ENCODE measurements around the gene MOB2.

DNA sequence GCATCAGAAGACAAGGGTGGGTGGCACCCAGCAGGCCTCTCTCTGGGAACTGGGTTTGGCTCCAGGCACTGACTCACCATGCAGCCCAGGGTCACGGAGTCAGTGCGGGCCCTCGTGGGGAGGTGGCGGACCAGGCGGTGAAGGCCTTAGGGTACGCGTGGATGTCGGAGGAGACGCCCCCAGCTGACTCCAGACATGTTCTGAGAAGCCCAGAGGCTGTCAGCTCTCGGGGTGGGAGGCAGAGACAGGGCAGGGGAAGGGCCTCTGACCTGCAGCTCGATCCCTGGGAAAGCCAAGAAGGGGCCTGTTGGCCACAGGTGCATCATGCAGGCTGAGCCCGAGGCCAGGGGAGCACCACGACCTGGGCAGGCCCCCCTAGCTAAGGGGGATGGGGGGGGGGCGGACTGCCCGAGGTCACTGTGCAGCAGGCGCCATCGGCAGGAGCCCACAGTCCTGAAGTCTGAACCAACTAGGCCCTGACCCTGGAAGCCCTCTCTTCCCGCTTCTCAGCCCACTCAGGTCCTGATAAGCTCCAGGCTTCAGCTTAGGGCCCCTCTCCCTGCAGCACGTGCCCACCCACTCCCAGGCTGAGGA, 18.0 kb downstream of the MOB2 start:
- TF ChIP-seq ATF3 (IDR thresholded peaks at IDR 0.05) (no peak), CTCF (IDR thresholded peaks at IDR 0.05; ENCODE audit: low read depth, low read length, missing input control) (no peak), JUND (IDR thresholded peaks at IDR 0.05) (no peak), GABPA (IDR thresholded peaks at IDR 0.05 in 1 of 2, conservative IDR thresholded peaks at IDR 0.05 in 1 of 2) (no peak), ZBTB33 (IDR thresholded peaks at IDR 0.05) (no peak), HNF4A (conservative IDR thresholded peaks at IDR 0.05) (no peak), FOXA1 (IDR thresholded peaks at IDR 0.05) (no peak), TAF1 (conservative IDR thresholded peaks at IDR 0.05) (no peak), MAX (IDR thresholded peaks at IDR 0.05) (no peak), YY1 (IDR thresholded peaks at IDR 0.05) (no peak)
- TF ChIP-seq, protein P1, sequence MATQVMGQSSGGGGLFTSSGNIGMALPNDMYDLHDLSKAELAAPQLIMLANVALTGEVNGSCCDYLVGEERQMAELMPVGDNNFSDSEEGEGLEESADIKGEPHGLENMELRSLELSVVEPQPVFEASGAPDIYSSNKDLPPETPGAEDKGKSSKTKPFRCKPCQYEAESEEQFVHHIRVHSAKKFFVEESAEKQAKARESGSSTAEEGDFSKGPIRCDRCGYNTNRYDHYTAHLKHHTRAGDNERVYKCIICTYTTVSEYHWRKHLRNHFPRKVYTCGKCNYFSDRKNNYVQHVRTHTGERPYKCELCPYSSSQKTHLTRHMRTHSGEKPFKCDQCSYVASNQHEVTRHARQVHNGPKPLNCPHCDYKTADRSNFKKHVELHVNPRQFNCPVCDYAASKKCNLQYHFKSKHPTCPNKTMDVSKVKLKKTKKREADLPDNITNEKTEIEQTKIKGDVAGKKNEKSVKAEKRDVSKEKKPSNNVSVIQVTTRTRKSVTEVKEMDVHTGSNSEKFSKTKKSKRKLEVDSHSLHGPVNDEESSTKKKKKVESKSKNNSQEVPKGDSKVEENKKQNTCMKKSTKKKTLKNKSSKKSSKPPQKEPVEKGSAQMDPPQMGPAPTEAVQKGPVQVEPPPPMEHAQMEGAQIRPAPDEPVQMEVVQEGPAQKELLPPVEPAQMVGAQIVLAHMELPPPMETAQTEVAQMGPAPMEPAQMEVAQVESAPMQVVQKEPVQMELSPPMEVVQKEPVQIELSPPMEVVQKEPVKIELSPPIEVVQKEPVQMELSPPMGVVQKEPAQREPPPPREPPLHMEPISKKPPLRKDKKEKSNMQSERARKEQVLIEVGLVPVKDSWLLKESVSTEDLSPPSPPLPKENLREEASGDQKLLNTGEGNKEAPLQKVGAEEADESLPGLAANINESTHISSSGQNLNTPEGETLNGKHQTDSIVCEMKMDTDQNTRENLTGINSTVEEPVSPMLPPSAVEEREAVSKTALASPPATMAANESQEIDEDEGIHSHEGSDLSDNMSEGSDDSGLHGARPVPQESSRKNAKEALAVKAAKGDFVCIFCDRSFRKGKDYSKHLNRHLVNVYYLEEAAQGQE (IDR thresholded peaks at IDR 0.05), result no peak

All from liver (tissue), 3 donors.